ENCODE results near the gene RNF26. TPM values are rescaled to one million over a fixed set of nuclear protein-coding genes. Genes with fewer than 3 reads are reported as not detected.

The RNF26 gene
- polyA plus RNA-seq, 1 of the 3 experiments (the other 2 are of a cell fraction): 31.9 TPM

- H4K20me1 ChIP-seq (ENCODE audit: insufficient read depth): no peaks in the 10 kb centered on the region
- H3K27ac ChIP-seq (ENCODE audit: low read depth in 2 of 2, low read length in 1 of 2): peak overlapping the region in 1 of 2 experiments; percentile 98; a peak in 2 of 4 replicates
- no peaks in the 10 kb centered on the region for H3K27me3 ChIP-seq (ENCODE audit: insufficient read depth)
- peak; percentile 84 for DNase-seq
- no peaks in the 10 kb centered on the region for H3F3A ChIP-seq (replicated peaks; ENCODE audit: insufficient read depth)
- peaks cover 9 to 94% of the 10 kb centered on the region in 2 experiments for H3K4me1 ChIP-seq (ENCODE audit: control insufficient read depth in 1 of 2, insufficient read depth in 2 of 2, low read depth in 1 of 2, low read length in 1 of 2)
- 0 out of 2 replicates have a peak overlapping the region, but pooled peaks have one; percentile 1 for H3K4me2 ChIP-seq
- WGBS (ENCODE audit: low lambda C conversion rate): 58% methylated on average over 5 of the region's 5 CpGs
- no peak overlapping the region for H2AFZ ChIP-seq (ENCODE audit: low read depth)
- H3K79me2 ChIP-seq (ENCODE audit: insufficient read depth): no peaks in the 10 kb centered on the region
- H3K9me2 ChIP-seq: no peaks in the 10 kb centered on the region
- POLR2A ChIA-PET: interaction anchor here (1.2 to 1.8 kb wide), 6 partner anchors 18 to 279 kb away, joined by 3 to 9 read pairs (median 7); partner anchors contain the start of gene C1QTNF5
- H3K36me3 ChIP-seq (replicated peaks in 1 of 2; ENCODE audit: control insufficient read depth in 1 of 2, insufficient read depth in 2 of 2, low read length in 1 of 2): no peaks in the 10 kb centered on the region
- TF ChIP-seq SMC3 (IDR thresholded peaks at IDR 0.05; ENCODE audit: low read depth, low read length): peak; percentile 85
- no peak for TF ChIP-seq NFIC (IDR thresholded peaks at IDR 0.05; ENCODE audit: borderline replicate concordance)
- TF ChIP-seq USF2 (IDR thresholded peaks at IDR 0.05; ENCODE audit: borderline replicate concordance, low read depth, low read length): no peak
- TF ChIP-seq IRF3 (IDR thresholded peaks at IDR 0.05; ENCODE audit: low read depth, low read length): no peak
- TF ChIP-seq ELF1 (IDR thresholded peaks at IDR 0.05): no peak
- peak; percentile 61; the same call in 1 of the 2 replicates for TF ChIP-seq RCOR1 (IDR thresholded peaks at IDR 0.05; ENCODE audit: low read length)
- 0 out of 2 replicates have a peak, but pooled peaks have one; percentile 2 for TF ChIP-seq NRF1 (IDR thresholded peaks at IDR 0.05; ENCODE audit: low read depth, low read length)
- no peak for TF ChIP-seq FOXJ3 (CRISPR knock-in tag; IDR thresholded peaks at IDR 0.05)
- peak; percentile 32; the same call in 1 of the 2 replicates for TF ChIP-seq GATA2 (CRISPR knock-in tag; IDR thresholded peaks at IDR 0.05)
- peak; percentile 51 for TF ChIP-seq CHD2 (IDR thresholded peaks at IDR 0.05; ENCODE audit: low read length, partially characterized antibody)
- TF ChIP-seq FOSL2 (IDR thresholded peaks at IDR 0.05; ENCODE audit: borderline replicate concordance, low read depth): no peak
- no peak for TF ChIP-seq SIN3A (IDR thresholded peaks at IDR 0.05; ENCODE audit: borderline replicate concordance, low read depth, low read length)
- peak; percentile 88 for TF ChIP-seq CTCF (IDR thresholded peaks at IDR 0.05)
- peak in 1 of 2 experiments; percentile 26; a peak in 1 of 4 replicates for TF ChIP-seq EP300 (IDR thresholded peaks at IDR 0.05; ENCODE audit: borderline replicate concordance in 1 of 2, low read depth in 1 of 2, low read length in 1 of 2)
- peak; percentile 96 for TF ChIP-seq RAD21 (IDR thresholded peaks at IDR 0.05; ENCODE audit: low read length)
- H3K9me3 ChIP-seq: no peaks in the 10 kb centered on the region
- CTCF ChIA-PET: interaction anchor here (0.6 to 22.5 kb wide), 41 partner anchors 8 to 369 kb away, joined by 3 to 390 read pairs (median 4); partner anchors contain the start of genes C1QTNF5, CBL, DPAGT1 and MFRP
- peak overlapping the region in 1 of 2 experiments; percentile 27; a peak in 2 of 4 replicates for H3K4me3 ChIP-seq (ENCODE audit: low read depth in 2 of 2, low read length in 1 of 2)
- no peak overlapping the region for H3K9ac ChIP-seq
These were observed 39.7 kb downstream of the RNF26 start for GRCh38 chr11:119373921-119374631.
